Activated CD4-positive, alpha-beta memory T cell treated with anti-CD3 and anti-CD28 coated beads, Interleukin-2, amount 10 ng/mL, durations not matched to agents 7 days and 5 days (primary cell): ENCODE data around the gene TTL. TPM values are rescaled to one million over a fixed set of nuclear protein-coding genes. Genes with fewer than 3 reads are reported as not detected.

Experiments used
- CTCF ChIA-PET: fragments of 350-600 bp; sonication (Branson Sonifier 250); formaldehyde crosslinking; loops from one replicate; lab custom pipeline; 2021; ENCODE audit warnings: antibody characterized with exemption, inconsistent platforms; lab: Charles Lee
- POLR2A ChIA-PET: fragments of 350-600 bp; sonication (Branson Sonifier 250); formaldehyde crosslinking; loops from one replicate; lab custom pipeline; 2021; ENCODE audit warnings: antibody characterized with exemption; lab: Charles Lee
- DNase-seq: peaks from one replicate; pipeline ENCODE4 v3.0.0-alpha.2; 2020
- H3K27ac Mint-ChIP-seq: one replicate; pipeline ENCODE4 v1.8.0; 2021; ENCODE audit warnings: mild to moderate bottlenecking, mixed read lengths
- H3K27me3 Mint-ChIP-seq: one replicate; pipeline ENCODE4 v1.8.0; 2021; ENCODE audit warnings: mixed read lengths
- H3K36me3 Mint-ChIP-seq: one replicate; pipeline ENCODE4 v1.8.0; 2021; ENCODE audit warnings: low read depth, mixed read lengths
- H3K4me1 Mint-ChIP-seq: one replicate; pipeline ENCODE4 v1.8.0; 2021; ENCODE audit warnings: mixed read lengths
- H3K4me3 Mint-ChIP-seq: one replicate; pipeline ENCODE4 v1.8.0; 2021; ENCODE audit warnings: mild to moderate bottlenecking, mixed read lengths
- H3K9me3 Mint-ChIP-seq: one replicate; pipeline ENCODE4 v1.8.0; 2021; ENCODE audit warnings: mixed read lengths
- total RNA-seq, 2 experiments: library from RNA; stranded (reverse); gene quantifications; one replicate each; pipeline ENCODE4 v1.2.3, GENCODE V29; 2021

TTL gene
- total RNA-seq, 2 experiments from 2014 or later = 31.8 to 33.2 TPM

GRCh38 chr2:112449854-112450253 lies 32.1 kb upstream of the TTL start:
- no peaks in the 10 kb centered on the region for H3K36me3 Mint-ChIP-seq
- no peaks in the 10 kb centered on the region for H3K4me1 Mint-ChIP-seq
- H3K9me3 Mint-ChIP-seq = no peaks in the 10 kb centered on the region
- H3K27me3 Mint-ChIP-seq = peaks cover 4% of the 10 kb centered on the region
- H3K4me3 Mint-ChIP-seq = no peak overlapping the region
- no peak overlapping the region for H3K27ac Mint-ChIP-seq
- POLR2A ChIA-PET = no interaction called here
- no peak for DNase-seq
- CTCF ChIA-PET = no interaction called here

GRCh38 chr2:112451317-112451716 lies 30.6 kb upstream of the TTL start:
- H3K9me3 Mint-ChIP-seq = no peaks in the 10 kb centered on the region
- CTCF ChIA-PET = interaction anchor here (1.2 kb wide), 1 partner anchor 30 kb away, joined by 5 read pairs; no protein-coding TSS in a partner anchor

GRCh38 chr2:112454586-112454985 lies 27.4 kb upstream of the TTL start:
- CTCF ChIA-PET = no interaction called here
- H3K9me3 Mint-ChIP-seq = no peaks in the 10 kb centered on the region

More at GRCh38 chr2:112451317-112451716, 30.6 kb upstream of the TTL start:
- Mint-ChIP-seq H3K27me3 (peaks cover 2% of the 10 kb centered on the region), H3K4me3 (no peak overlapping the region), H3K27ac (no peak overlapping the region), H3K4me1 (no peaks in the 10 kb centered on the region), H3K36me3 (no peaks in the 10 kb centered on the region)
- POLR2A ChIA-PET = no interaction called here
- DNase-seq = no peak

GRCh38 chr2:112459372-112459771 lies 22.6 kb upstream of the TTL start:
- DNase-seq = no peak
- Mint-ChIP-seq H3K27ac (no peak overlapping the region), H3K4me1 (no peaks in the 10 kb centered on the region), H3K4me3 (no peak overlapping the region), H3K9me3 (no peaks in the 10 kb centered on the region), H3K36me3 (no peaks in the 10 kb centered on the region), H3K27me3 (peaks cover 20% of the 10 kb centered on the region)
- POLR2A ChIA-PET = no interaction called here
- CTCF ChIA-PET = no interaction called here

More at GRCh38 chr2:112454586-112454985, 27.4 kb upstream of the TTL start:
- Mint-ChIP-seq H3K4me1 (no peaks in the 10 kb centered on the region), H3K36me3 (no peaks in the 10 kb centered on the region), H3K27ac (no peak overlapping the region), H3K27me3 (peaks cover 5% of the 10 kb centered on the region), H3K4me3 (no peak overlapping the region)
- no peak for DNase-seq
- POLR2A ChIA-PET = no interaction called here

- H3K27ac Mint-ChIP-seq = no peak overlapping the region
- no peaks in the 10 kb centered on the region for H3K36me3 Mint-ChIP-seq
- no peaks in the 10 kb centered on the region for H3K9me3 Mint-ChIP-seq
- no peak for DNase-seq
- peaks cover 22% of the 10 kb centered on the region for H3K27me3 Mint-ChIP-seq
- POLR2A ChIA-PET = no interaction called here
- no peak overlapping the region for H3K4me3 Mint-ChIP-seq
- H3K4me1 Mint-ChIP-seq = no peaks in the 10 kb centered on the region
- CTCF ChIA-PET = interaction anchor here (0.6 to 0.9 kb wide), 2 partner anchors 18 to 112 kb away, joined by 3 read pairs; no protein-coding TSS in a partner anchor
Measured at GRCh38 chr2:112462178-112462577, 19.8 kb upstream of the TTL start.

- Mint-ChIP-seq H3K27ac (no peak overlapping the region), H3K27me3 (peaks cover 32% of the 10 kb centered on the region), H3K9me3 (no peaks in the 10 kb centered on the region), H3K36me3 (no peaks in the 10 kb centered on the region), H3K4me3 (no peak overlapping the region), H3K4me1 (no peaks in the 10 kb centered on the region)
- POLR2A ChIA-PET = no interaction called here
- CTCF ChIA-PET = no interaction called here
- no peak for DNase-seq
Measured at GRCh38 chr2:112463256-112463655, 18.7 kb upstream of the TTL start.

- Mint-ChIP-seq H3K27me3 (peaks cover 34% of the 10 kb centered on the region), H3K36me3 (no peaks in the 10 kb centered on the region), H3K27ac (no peak overlapping the region), H3K4me1 (no peaks in the 10 kb centered on the region), H3K4me3 (no peak overlapping the region), H3K9me3 (no peaks in the 10 kb centered on the region)
- CTCF ChIA-PET = interaction anchor here (0.7 kb wide), 3 partner anchors 57 to 205 kb away, joined by 3 to 5 read pairs (median 3); no protein-coding TSS in a partner anchor
- DNase-seq = no peak
- POLR2A ChIA-PET = no interaction called here
Measured at GRCh38 chr2:112465382-112465781, 16.6 kb upstream of the TTL start.

GRCh38 chr2:112472547-112473263 lies 9.3 kb upstream of the TTL start:
- CTCF ChIA-PET = no interaction called here
- no peak overlapping the region for H3K4me3 Mint-ChIP-seq
- no peaks in the 10 kb centered on the region for H3K36me3 Mint-ChIP-seq
- H3K9me3 Mint-ChIP-seq = no peaks in the 10 kb centered on the region
- DNase-seq = no peak
- H3K27ac Mint-ChIP-seq = no peak overlapping the region
- H3K4me1 Mint-ChIP-seq = no peaks in the 10 kb centered on the region
- POLR2A ChIA-PET = no interaction called here
- peaks cover 11% of the 10 kb centered on the region for H3K27me3 Mint-ChIP-seq

- H3K4me3 Mint-ChIP-seq = no peak overlapping the region
- no peaks in the 10 kb centered on the region for H3K36me3 Mint-ChIP-seq
- H3K27me3 Mint-ChIP-seq = no peaks in the 10 kb centered on the region
- ChIA-PET POLR2A (no interaction called here), CTCF (no interaction called here)
- no peaks in the 10 kb centered on the region for H3K4me1 Mint-ChIP-seq
- no peak overlapping the region for H3K27ac Mint-ChIP-seq
- H3K9me3 Mint-ChIP-seq = no peaks in the 10 kb centered on the region
- no peak for DNase-seq
Measured at GRCh38 chr2:112474844-112475486, 7.0 kb upstream of the TTL start.

GRCh38 chr2:112476434-112476833 lies 5.5 kb upstream of the TTL start:
- Mint-ChIP-seq H3K4me1 (peaks cover 7% of the 10 kb centered on the region), H3K36me3 (no peaks in the 10 kb centered on the region), H3K27me3 (no peaks in the 10 kb centered on the region), H3K9me3 (no peaks in the 10 kb centered on the region), H3K27ac (no peak overlapping the region), H3K4me3 (no peak overlapping the region)
- no peak for DNase-seq
- ChIA-PET POLR2A (no interaction called here), CTCF (no interaction called here)

GRCh38 chr2:112480530-112481049 lies 1.4 kb upstream of the TTL start:
- H3K4me1 Mint-ChIP-seq = peaks cover 28% of the 10 kb centered on the region
- DNase-seq = peak; percentile 25
- peaks cover 15% of the 10 kb centered on the region for H3K36me3 Mint-ChIP-seq
- H3K9me3 Mint-ChIP-seq = no peaks in the 10 kb centered on the region
- no peaks in the 10 kb centered on the region for H3K27me3 Mint-ChIP-seq
- CTCF ChIA-PET = interaction anchor here (0.6 to 3.1 kb wide), 19 partner anchors 11 to 596 kb away, joined by 3 to 19 read pairs (median 4); partner anchors contain the start of genes CHCHD5 and POLR1B
- POLR2A ChIA-PET = interaction anchor here (1.0 to 1.6 kb wide), 8 partner anchors 9 to 226 kb away, joined by 3 to 8 read pairs (median 4); partner anchors contain the start of genes CHCHD5 and POLR1B
- H3K27ac Mint-ChIP-seq = peak overlapping the region; percentile 84
- peak overlapping the region; percentile 82 for H3K4me3 Mint-ChIP-seq

GRCh38 chr2:112481050-112481527 lies 867 bp upstream of the TTL start:
- Mint-ChIP-seq H3K4me3 (peak overlapping the region; percentile 82), H3K27ac (peak overlapping the region; percentile 84), H3K27me3 (no peaks in the 10 kb centered on the region), H3K4me1 (peaks cover 29% of the 10 kb centered on the region), H3K9me3 (no peaks in the 10 kb centered on the region), H3K36me3 (peaks cover 19% of the 10 kb centered on the region)
- DNase-seq = peak; percentile 88
- ChIA-PET CTCF (interaction anchor here (0.6 to 3.1 kb wide), 18 partner anchors 10 to 461 kb away, joined by 3 to 19 read pairs (median 4); partner anchors contain the start of genes CHCHD5 and POLR1B), POLR2A (interaction anchor here (1.0 to 1.6 kb wide), 7 partner anchors 14 to 225 kb away, joined by 3 to 8 read pairs (median 4); partner anchors contain the start of genes CHCHD5 and POLR1B)
